HCT116 (cell line): ENCODE data around the gene ANXA2. TPM values are rescaled to one million over a fixed set of nuclear protein-coding genes. Genes with fewer than 3 reads are reported as not detected.

Experiments used
- ATAC-seq: fragments of 200-7000 bp; cut with Tn5 transposase; 2 replicates; pipeline ENCODE4 v1.9.1; 2020; ENCODE audit warnings: mild to moderate bottlenecking, moderate library complexity
- BruUV-seq: library from RNA; stranded (reverse); fragments of 400-500 nt; replicated peaks from 2 replicates; lab custom pipeline; 2021; lab: Mats Ljungman, UMichigan
- CTCF ChIA-PET: fragments of 300-600 bp; sonication (Branson Sonifier 250); formaldehyde crosslinking; loops from one replicate; lab custom pipeline; 2021; ENCODE audit warnings: antibody characterized with exemption; lab: Charles Lee
- POLR2A ChIA-PET: fragments of 300-600, 350-600 bp; sonication (Branson Sonifier 250); formaldehyde crosslinking; loops from one replicate; lab custom pipeline; 2021; ENCODE audit warnings: antibody characterized with exemption; lab: Charles Lee
- RAD21 ChIA-PET, 2 experiments: fragments of 300-600 bp; sonication (Branson Sonifier 250); formaldehyde crosslinking; loops; one replicate each; lab custom pipeline; 2023; ENCODE audit warnings: low total read pairs in 2 of 2; ENCODE audit not compliant: uncharacterized antibody in 2 of 2, unreplicated experiment in 2 of 2, low non-redundant PET in 1 of 2; lab: Charles Lee
- DNase-seq: peaks from one replicate; pipeline ENCODE4 v3.0.0-alpha.2; 2010; ENCODE audit warnings: low read depth, low spot score
- H2AFZ ChIP-seq: fragments of 200-600 bp; shearing (Covaris generic), sonication (generic); 2 replicates; pipeline ENCODE4 v1.6.1; 2017; ENCODE audit warnings: low read depth, mixed run types, mixed read lengths, antibody characterized with exemption, low read length; ENCODE audit not compliant: poor library complexity, severe bottlenecking
- H3K27ac ChIP-seq: 2 replicates; pipeline ENCODE4 v1.5.1; 2012; ENCODE audit warnings: low read depth, low read length
- H3K27me3 ChIP-seq: fragments of 200-600 bp; sonication (generic); 2 replicates; pipeline ENCODE4 v1.6.1; 2016; ENCODE audit warnings: mixed run types, low read length, mixed read lengths; ENCODE audit not compliant: insufficient read depth
- H3K36me3 ChIP-seq, 2 experiments: fragments of 200-500 bp in 1 of 2; fragments of 200-600 bp in 1 of 2; sonication (Bioruptor generic) in 1 of 2; sonication (generic) in 1 of 2; 2 replicates each; pipeline versions ENCODE4 v1.5.1 to v1.6.1; 2014 to 2016; ENCODE audit warnings: low read length in 2 of 2, inconsistent platforms in 1 of 2, mixed read lengths in 1 of 2, mixed run types in 1 of 2; ENCODE audit not compliant: insufficient read depth in 2 of 2, control insufficient read depth in 1 of 2
- H3K4me1 ChIP-seq, 2 experiments: fragments of 200-600 bp in 1 of 2; sonication (generic) in 1 of 2; 2 replicates each; pipeline versions ENCODE4 v1.5.1 to v1.6.1; 2012 to 2017; ENCODE audit warnings: low read length in 2 of 2, inconsistent platforms in 1 of 2, mild to moderate bottlenecking in 1 of 2, mixed read lengths in 1 of 2, mixed run types in 1 of 2, moderate library complexity in 1 of 2; ENCODE audit not compliant: insufficient read depth in 2 of 2, control insufficient read depth in 1 of 2
- H3K4me2 ChIP-seq: fragments of 200-600 bp; sonication (generic); 2 replicates; pipeline ENCODE4 v1.6.1; 2017; ENCODE audit warnings: mixed run types, low read length, mixed read lengths
- H3K4me3 ChIP-seq, 2 experiments: fragments of 200-600 bp in 1 of 2; sonication (generic) in 1 of 2; replicated peaks in 1 of 2; 2 replicates each; pipeline ENCODE4 v1.5.1; 2011 to 2016; ENCODE audit warnings: low read length in 2 of 2, control low read depth in 1 of 2, low read depth in 1 of 2, mild to moderate bottlenecking in 1 of 2, mixed read lengths in 1 of 2, mixed run types in 1 of 2
- H3K79me2 ChIP-seq: fragments of 200-600 bp; sonication (generic); 2 replicates; pipeline ENCODE4 v1.6.1; 2017; ENCODE audit warnings: mild to moderate bottlenecking, mixed run types, low read length, moderate library complexity, mixed read lengths; ENCODE audit not compliant: insufficient read depth
- H3K9ac ChIP-seq: fragments of 200-600 bp; sonication (generic); 2 replicates; pipeline ENCODE4 v1.6.1; 2016; ENCODE audit warnings: low read length, mixed read lengths
- H3K9me2 ChIP-seq: fragments of 200-600 bp; sonication (generic), shearing (Covaris generic); 2 replicates; pipeline ENCODE4 v1.6.1; 2017; ENCODE audit warnings: mixed run types, mild to moderate bottlenecking, moderate library complexity; ENCODE audit not compliant: insufficient read depth
- H3K9me3 ChIP-seq, 2 experiments: fragments of 200-500 bp in 1 of 2; fragments of 200-600 bp in 1 of 2; sonication (Bioruptor generic) in 1 of 2; sonication (generic) in 1 of 2; 2 replicates each; pipeline ENCODE4 v1.6.1; 2014 to 2017; ENCODE audit warnings: low read length in 2 of 2, mixed read lengths in 2 of 2, inconsistent platforms in 1 of 2, low read depth in 1 of 2, mild to moderate bottlenecking in 1 of 2, mixed run types in 1 of 2, moderate library complexity in 1 of 2; ENCODE audit not compliant: control insufficient read depth in 1 of 2, insufficient read depth in 1 of 2
- H4K20me1 ChIP-seq: fragments of 200-600 bp; sonication (generic), shearing (Covaris generic); 2 replicates; pipeline ENCODE4 v1.6.1; 2017; ENCODE audit warnings: mixed run types, mild to moderate bottlenecking, moderate library complexity; ENCODE audit not compliant: insufficient read depth
- ATF3 ChIP-seq: IDR thresholded peaks from 2 replicates; pipeline ENCODE4 v1.6.1; 2012
- CBX3 ChIP-seq: IDR thresholded peaks from 2 replicates; pipeline ENCODE4 v1.6.1; 2012; ENCODE audit warnings: low read depth
- EGR1 ChIP-seq: IDR thresholded peaks from 2 replicates; pipeline ENCODE4 v1.6.1; 2012; ENCODE audit warnings: low read depth
- EZH2phosphoT487 ChIP-seq: fragments of 200-600 bp; IDR thresholded peaks from 2 replicates; pipeline ENCODE4 v1.6.1; 2018; ENCODE audit warnings: antibody characterized with exemption, borderline replicate concordance
- FOSL1 ChIP-seq: IDR thresholded peaks from 2 replicates; pipeline ENCODE4 v1.6.1; 2012; ENCODE audit warnings: low read depth
- POLR2AphosphoS5 ChIP-seq: IDR thresholded peaks from 2 replicates; pipeline ENCODE4 v1.6.1; 2011; ENCODE audit warnings: mild to moderate bottlenecking, low read depth, low read length, moderate library complexity
- ZFX ChIP-seq: fragments of 450-650 bp; IDR thresholded peaks from 2 replicates; pipeline ENCODE4 v1.6.1; 2017
- intact Hi-C: fragments of 100-400 bp; cut with micrococcal nuclease; formaldehyde crosslinking; loops from 2 replicates; pipeline ENCODE4 v1.10.0; 2022
- total RNA-seq: library from RNA; stranded (reverse); gene quantifications from one replicate; pipeline ENCODE4 v1.2.1, GENCODE V29; 2021; ENCODE audit not compliant: unreplicated experiment
- TF ChIP-seq, protein P1 (sequence below): IDR thresholded peaks from 2 replicates; pipeline ENCODE4 v1.6.1; 2011; ENCODE audit warnings: mild to moderate bottlenecking, low read length, moderate library complexity; ENCODE audit not compliant: insufficient replicate concordance; ENCODE audit errors: extremely low read depth
- TF ChIP-seq, protein P2 (sequence below): IDR thresholded peaks from 2 replicates; pipeline ENCODE4 v1.6.1; 2012; ENCODE audit warnings: low read depth

The ANXA2 gene
- total RNA-seq, 1 experiment from 2014 or later = 1,298 TPM

- TF ChIP-seq EGR1 = no peak
- no peak for TF ChIP-seq EZH2phosphoT487
- ATAC-seq = no peak
- no peaks in the 10 kb centered on the region for H3K27me3 ChIP-seq
- no peak overlapping the region for H3K27ac ChIP-seq
- H4K20me1 ChIP-seq = no peaks in the 10 kb centered on the region
- peaks cover 2 to 6% of the 10 kb centered on the region in 2 experiments; a peak in 2 of 4 replicates for H3K36me3 ChIP-seq
- DNase-seq = no peak
- no peaks in the 10 kb centered on the region for H3K79me2 ChIP-seq
- intact Hi-C loops = no loop called here
- no peak overlapping the region for H2AFZ ChIP-seq
- ChIA-PET POLR2A (interaction anchor here (0.6 kb wide), 1 partner anchor 9 kb away, joined by 3 read pairs; no protein-coding TSS in a partner anchor), CTCF (no interaction called here), RAD21 (no interaction called here)
- H3K9ac ChIP-seq = no peak overlapping the region
- no peaks in the 10 kb centered on the region for H3K9me2 ChIP-seq
- no peak overlapping the region for H3K4me2 ChIP-seq
- H3K9me3 ChIP-seq = no peaks in the 10 kb centered on the region
- no TSS peak for BruUV-seq
- no peak overlapping the region for H3K4me3 ChIP-seq
- peaks cover 21 to 22% of the 10 kb centered on the region in 2 experiments; a peak in 3 of 4 replicates for H3K4me1 ChIP-seq
These were observed 29.2 kb upstream of the ANXA2 start for GRCh38 chr15:60426870-60427508.

DNA sequence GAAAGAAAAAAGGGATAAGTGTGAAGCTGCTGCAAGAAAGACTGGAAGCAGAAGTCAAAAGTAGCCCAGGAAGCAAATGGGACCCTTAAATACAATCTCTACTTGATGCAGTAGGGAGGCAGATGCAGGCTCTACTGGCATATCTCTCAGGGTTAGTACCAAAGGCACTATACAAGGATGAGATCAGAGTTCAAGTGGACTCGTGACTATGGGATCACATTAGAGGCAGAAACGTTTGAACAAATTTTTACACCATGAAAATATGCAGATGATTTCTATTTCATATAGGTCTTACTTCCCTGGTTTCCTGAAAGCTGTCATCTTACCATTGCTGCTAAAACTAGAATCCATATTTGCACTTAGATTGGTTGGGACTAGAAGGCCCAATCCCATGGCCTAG lies 27.7 kb upstream of the ANXA2 start:
- CTCF ChIA-PET = no interaction called here
- intact Hi-C loops = no loop called here
- no TSS peak for BruUV-seq
- no peak for ATAC-seq
- Histone ChIP-seq H3K4me1 (peaks cover 28 to 30% of the 10 kb centered on the region in 2 experiments), H3K36me3 (peaks cover 0 to 2% of the 10 kb centered on the region in 2 experiments; a peak in 1 of 4 replicates), H3K9ac (no peak overlapping the region)
- POLR2A ChIA-PET = no interaction called here
- TF ChIP-seq, protein P1, sequence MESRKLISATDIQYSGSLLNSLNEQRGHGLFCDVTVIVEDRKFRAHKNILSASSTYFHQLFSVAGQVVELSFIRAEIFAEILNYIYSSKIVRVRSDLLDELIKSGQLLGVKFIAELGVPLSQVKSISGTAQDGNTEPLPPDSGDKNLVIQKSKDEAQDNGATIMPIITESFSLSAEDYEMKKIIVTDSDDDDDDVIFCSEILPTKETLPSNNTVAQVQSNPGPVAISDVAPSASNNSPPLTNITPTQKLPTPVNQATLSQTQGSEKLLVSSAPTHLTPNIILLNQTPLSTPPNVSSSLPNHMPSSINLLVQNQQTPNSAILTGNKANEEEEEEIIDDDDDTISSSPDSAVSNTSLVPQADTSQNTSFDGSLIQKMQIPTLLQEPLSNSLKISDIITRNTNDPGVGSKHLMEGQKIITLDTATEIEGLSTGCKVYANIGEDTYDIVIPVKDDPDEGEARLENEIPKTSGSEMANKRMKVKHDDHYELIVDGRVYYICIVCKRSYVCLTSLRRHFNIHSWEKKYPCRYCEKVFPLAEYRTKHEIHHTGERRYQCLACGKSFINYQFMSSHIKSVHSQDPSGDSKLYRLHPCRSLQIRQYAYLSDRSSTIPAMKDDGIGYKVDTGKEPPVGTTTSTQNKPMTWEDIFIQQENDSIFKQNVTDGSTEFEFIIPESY = no peak
- no peak for TF ChIP-seq ATF3
- TF ChIP-seq CBX3 = no peak
- no peak for TF ChIP-seq FOSL1
- TF ChIP-seq, protein P2, sequence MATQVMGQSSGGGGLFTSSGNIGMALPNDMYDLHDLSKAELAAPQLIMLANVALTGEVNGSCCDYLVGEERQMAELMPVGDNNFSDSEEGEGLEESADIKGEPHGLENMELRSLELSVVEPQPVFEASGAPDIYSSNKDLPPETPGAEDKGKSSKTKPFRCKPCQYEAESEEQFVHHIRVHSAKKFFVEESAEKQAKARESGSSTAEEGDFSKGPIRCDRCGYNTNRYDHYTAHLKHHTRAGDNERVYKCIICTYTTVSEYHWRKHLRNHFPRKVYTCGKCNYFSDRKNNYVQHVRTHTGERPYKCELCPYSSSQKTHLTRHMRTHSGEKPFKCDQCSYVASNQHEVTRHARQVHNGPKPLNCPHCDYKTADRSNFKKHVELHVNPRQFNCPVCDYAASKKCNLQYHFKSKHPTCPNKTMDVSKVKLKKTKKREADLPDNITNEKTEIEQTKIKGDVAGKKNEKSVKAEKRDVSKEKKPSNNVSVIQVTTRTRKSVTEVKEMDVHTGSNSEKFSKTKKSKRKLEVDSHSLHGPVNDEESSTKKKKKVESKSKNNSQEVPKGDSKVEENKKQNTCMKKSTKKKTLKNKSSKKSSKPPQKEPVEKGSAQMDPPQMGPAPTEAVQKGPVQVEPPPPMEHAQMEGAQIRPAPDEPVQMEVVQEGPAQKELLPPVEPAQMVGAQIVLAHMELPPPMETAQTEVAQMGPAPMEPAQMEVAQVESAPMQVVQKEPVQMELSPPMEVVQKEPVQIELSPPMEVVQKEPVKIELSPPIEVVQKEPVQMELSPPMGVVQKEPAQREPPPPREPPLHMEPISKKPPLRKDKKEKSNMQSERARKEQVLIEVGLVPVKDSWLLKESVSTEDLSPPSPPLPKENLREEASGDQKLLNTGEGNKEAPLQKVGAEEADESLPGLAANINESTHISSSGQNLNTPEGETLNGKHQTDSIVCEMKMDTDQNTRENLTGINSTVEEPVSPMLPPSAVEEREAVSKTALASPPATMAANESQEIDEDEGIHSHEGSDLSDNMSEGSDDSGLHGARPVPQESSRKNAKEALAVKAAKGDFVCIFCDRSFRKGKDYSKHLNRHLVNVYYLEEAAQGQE = no peak
- no peak for TF ChIP-seq POLR2AphosphoS5
- no peak for TF ChIP-seq ZFX
- TF ChIP-seq, all 23 proteins: peak for 0
- Histone ChIP-seq H4K20me1 (no peaks in the 10 kb centered on the region), H3K9me2 (no peaks in the 10 kb centered on the region), H2AFZ (no peak overlapping the region), H3K27ac (no peak overlapping the region), H3K4me2 (no peak overlapping the region), H3K27me3 (no peaks in the 10 kb centered on the region), H3K9me3 (no peaks in the 10 kb centered on the region), H3K4me3 (no peak overlapping the region), H3K79me2 (no peaks in the 10 kb centered on the region)
- no peak for DNase-seq
- RAD21 ChIA-PET = no interaction called here
